ENCODE measurements around the gene DSCAML1.

Gene DSCAML1

GRCh38 chr11:117572671-117573070, 224.3 kb downstream of the DSCAML1 start:
- DNase-seq = no peak

DNA sequence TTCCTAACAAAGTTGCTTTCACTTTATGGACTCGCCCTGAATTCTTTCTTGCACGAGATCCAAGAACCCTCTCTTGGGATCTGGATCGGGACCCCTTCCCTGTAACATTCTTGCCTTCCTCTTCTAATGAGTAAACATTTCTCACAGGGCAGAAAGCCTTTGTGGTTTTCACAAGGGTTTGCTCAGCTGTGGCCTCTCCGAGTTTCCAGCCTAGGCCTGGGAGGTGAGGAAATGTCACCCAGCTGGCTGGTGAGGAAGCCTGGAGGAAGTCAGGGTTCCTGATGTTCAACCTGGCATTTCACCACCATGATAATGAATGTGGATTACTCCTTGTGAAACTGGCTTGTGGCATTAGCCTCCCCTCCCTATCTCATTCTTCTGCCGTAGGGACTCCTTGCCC, 224.9 kb downstream of the DSCAML1 start:
- DNase-seq = no peak

GRCh38 chr11:117570701-117571100, 226.3 kb downstream of the DSCAML1 start:
- no peak for DNase-seq

GRCh38 chr11:117569911-117570310, 227.1 kb downstream of the DSCAML1 start:
- no peak for DNase-seq

DNA sequence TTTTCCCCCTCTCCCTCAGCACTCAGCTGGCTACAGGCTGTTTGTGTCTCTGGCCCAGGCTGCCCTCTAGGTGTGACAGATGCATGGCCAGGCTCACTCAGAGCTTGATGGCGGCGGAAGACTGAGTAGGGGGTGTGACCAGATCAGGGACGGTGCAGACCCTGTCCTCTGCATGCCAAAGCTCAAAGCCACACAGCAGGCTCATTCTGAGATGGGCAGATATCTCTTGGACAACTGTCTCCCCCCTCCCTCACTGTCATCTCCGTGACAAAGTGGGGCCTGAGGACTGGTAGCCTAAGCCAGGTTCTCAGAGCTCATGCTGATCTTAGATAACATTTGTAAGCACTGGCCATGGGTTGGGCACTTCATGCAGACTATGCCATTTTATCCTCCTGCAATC, 231.3 kb downstream of the DSCAML1 start:
- DNase-seq = no peak

- DNase-seq = no peak
Measured at GRCh38 chr11:117564321-117564720, 232.7 kb downstream of the DSCAML1 start.

- DNase-seq = no peak
Measured at GRCh38 chr11:117563556-117563955, 233.5 kb downstream of the DSCAML1 start.

GRCh38 chr11:117562136-117562535, 234.9 kb downstream of the DSCAML1 start:
- DNase-seq = no peak

GRCh38 chr11:117560780-117561530, 236.1 kb downstream of the DSCAML1 start:
- no peak for DNase-seq

DNA sequence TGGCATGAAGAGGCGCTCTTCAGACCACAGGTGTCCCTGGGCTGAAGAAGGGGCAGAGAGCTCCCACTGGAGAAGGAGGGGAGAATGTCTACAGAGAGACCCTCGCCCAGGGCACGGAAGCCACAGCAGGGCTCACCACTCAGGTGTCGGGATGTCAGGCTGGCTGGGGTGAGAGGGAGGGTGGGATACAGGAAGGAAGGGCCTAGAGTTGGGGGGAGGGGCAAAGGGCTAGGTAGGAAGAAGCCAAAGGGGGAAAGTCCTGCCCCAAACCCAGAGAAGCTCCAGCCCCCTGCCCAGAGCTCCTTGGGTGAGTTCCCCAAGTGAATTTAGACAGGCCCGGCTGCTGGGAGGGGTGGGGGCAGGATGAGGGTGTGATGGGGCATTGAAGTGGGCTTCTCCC, 237.3 kb downstream of the DSCAML1 start:
- no peak for DNase-seq

DNA sequence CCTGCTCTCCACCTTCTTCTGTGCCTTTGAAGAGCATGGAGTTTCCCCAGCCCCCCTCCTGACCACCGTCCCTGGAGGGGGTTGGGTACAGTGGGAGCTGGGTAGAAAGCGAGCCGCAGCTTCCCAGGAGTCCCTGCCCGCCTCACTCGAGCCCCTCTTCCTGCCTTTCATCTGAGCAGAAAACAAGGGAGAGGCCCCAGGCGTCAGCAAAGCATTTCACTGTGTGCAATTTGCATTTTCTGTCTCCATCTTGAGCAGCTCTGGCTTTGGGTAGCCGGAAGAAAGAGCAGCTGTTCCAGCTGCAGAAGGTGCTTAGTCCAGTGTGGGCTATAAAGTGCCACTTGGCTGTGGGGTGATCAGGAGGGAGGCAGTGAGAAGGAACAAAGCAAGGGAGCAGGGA, 239.7 kb downstream of the DSCAML1 start:
- no peak for DNase-seq

DNA sequence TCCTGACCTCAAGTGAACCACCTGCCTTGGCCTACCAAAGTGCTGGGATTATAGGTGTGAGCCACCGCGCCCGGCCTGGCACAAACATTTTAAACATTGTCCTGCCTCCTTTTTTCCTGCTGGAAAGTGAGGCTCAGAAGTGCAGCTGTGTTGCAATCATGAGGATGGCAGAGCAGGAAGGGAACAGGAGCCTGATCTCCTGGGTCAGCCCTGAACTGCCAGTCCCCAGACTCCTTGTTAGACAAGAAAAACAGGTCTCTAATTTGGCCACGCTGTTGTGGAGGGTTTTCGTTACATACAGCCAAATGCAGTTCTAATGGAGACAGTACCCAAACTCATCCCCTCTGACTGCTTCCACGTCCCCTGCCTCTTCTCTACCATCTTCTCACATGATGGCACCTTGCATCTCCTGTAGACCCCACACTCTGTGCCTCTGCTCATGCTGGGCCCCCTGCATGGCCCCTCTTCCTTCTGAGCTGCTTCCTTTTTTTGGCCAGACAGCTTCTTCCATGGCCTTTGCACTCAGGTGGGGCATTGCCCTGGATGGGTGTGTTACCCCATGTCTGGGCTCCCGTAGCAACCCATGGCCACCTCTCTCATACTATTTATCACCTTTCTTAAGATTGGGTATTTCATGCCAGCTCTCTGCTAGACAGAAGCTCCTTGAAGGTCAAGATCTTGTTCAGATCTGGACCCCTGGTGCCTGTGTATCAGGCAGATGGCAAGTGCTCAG, 242.2 kb downstream of the DSCAML1 start:
- DNase-seq = no peak

DNA sequence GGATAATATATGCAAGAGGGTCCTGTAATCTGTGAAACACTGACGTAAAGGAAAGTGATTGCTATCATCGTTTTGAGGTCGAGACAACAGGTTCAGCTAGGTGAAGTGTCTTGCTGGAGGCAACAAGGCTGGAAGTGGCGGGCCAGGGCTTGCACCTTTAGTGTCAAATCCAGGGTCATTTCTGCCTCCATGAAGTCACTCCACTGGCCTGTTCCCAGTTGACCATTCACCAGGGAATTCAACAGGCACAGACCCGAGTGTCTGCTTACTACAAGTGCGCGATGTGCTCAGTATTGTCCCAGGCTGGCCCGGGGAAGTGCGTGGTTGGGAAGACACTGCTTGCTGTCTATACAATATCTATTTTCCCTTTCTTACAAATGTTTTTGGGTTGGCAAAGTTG, 244.4 kb downstream of the DSCAML1 start:
- no peak for DNase-seq

DNA sequence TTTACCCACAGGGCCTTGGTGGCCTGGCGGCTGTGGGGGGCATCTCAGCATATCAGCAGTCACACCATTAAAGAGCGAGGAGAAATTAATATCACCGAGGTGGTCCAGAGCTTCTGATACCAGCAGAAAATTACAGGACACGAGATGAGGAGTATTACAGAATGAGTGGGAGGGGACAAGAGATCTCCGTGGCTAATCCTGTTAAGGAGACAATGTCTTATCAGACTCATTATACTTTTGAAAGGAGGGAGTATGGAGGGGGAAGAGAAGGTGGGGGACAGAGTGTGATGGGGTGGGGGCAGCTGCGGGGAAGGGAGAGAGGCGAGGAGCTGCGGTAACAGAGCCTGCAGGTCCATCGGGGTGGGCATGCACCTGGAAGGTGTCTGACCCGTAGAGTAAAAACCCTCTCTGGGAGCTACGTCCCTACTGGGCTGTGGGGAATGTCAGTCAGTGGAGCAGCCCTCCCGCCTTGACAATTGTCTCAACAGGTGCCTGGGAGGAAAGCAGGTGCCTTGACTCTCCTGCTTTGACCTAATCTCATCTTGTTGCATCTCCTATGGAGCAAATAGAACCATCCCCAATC, 245.2 kb downstream of the DSCAML1 start:
- no peak for DNase-seq

GRCh38 chr11:117550466-117550865, 246.6 kb downstream of the DSCAML1 start:
- no peak for DNase-seq

DNA sequence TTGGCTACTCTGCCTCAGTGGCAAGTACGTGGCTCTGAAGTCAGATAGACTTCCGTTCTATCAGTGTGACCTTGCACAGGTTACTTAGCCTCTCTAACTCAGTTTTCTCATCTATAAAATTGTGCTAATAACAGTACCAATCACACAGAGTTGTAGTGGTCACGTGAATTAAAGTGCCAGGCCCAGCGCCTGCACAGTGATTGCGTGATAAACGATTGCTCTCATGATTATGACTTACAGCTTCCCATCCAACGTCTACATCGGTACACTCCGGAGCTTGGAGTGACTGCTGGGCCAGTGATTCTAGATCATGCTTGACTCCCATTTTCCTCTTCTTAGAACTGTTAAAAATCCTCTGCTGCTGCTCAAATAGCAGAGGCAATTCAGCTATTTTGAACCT, 247.6 kb downstream of the DSCAML1 start:
- no peak for DNase-seq

DNA sequence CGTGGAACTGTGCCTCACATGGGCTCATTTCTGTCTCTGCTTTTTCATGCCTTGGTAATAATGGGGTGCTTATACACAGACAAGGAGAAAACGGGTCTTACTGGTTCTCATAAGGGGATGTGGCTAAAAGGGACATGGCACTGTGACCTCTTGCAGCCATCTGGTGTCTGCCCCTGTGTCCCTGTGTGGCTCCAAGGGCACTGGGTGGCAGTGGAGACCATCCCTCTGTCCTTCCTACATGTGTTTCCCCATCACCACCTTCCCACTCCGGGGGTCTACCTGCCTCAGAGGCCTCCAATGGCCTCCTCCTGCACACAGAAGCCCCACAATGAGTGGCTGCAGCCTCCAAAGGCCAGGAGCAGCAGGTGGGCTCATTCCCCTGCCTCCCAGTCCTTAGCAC, 248.1 kb downstream of the DSCAML1 start:
- no peak for DNase-seq

DNA sequence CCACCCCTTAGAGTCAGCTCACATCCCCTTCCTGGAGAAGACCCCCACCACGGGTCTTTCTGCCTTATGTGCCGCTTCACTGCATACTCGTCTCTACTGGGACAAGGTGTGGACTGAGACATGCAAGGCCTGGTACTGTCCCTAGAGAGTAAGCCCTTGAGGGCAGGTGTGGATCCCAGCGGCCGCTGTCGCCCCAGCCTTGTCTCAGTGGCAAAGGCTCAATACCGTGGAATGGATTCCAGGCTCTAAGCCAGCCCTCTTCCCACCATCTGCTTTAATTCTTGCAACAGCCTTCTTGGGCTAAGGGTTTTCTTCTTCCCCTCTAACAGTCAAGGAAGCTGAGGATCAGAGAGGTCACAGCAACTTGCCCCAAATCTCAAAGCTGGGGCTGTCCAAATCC, 249.1 kb downstream of the DSCAML1 start:
- no peak for DNase-seq

GRCh38 chr11:117547195-117547850, 249.7 kb downstream of the DSCAML1 start:
- DNase-seq = no peak

DNA sequence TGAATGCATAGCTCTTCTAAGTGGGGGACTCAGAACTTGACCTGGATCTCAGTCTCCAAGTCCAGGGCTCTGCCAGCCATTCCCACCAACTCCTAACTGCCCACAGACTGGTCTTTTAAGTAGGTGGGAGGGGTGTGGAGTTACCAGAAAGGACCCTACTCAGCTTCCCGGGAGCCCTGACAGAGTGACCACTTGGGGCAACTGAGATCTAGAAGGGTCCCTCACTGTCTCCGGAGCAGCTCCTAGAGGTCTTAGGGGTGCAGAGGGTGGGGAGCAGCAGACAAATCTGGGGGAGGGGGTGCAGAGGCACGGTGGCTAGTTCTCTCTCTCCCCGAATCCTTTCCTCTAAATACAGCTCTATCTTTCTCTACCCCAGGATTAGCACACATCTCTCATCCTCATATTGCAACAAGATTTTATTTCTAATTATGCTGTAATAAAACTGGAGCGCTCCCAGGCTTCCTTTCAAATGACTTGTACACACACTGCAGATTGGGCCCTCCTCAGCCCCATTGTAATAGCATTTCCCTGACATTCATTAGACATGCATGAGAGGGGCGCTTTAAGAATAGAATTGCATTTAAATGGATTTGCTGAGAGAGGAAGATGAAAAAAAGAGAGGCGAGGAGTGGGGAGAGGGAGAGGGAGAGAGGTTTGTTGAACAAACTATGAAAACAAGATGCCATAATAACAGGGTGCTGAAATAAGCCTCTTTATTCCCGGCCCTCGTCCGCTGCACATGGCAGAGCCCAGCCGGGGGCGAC, 250.4 kb downstream of the DSCAML1 start:
- DNase-seq = no peak

- DNase-seq = no peak
Measured at GRCh38 chr11:117545706-117546105, 251.3 kb downstream of the DSCAML1 start.

GRCh38 chr11:117544130-117544800, 252.8 kb downstream of the DSCAML1 start:
- no peak for DNase-seq

Measured in activated T-cell treated with anti-CD3 and anti-CD28 coated beads, Interleukin-2, amount 50 U/mL, for 48 hours (primary cell).